ENCODE data around the gene PIAS1.
"Not testable (repeated sequence)": the region's sequence is repeated elsewhere in the genome, so short reads cannot be mapped to it uniquely, and the experiment has no call there.

PIAS1 gene

DNA sequence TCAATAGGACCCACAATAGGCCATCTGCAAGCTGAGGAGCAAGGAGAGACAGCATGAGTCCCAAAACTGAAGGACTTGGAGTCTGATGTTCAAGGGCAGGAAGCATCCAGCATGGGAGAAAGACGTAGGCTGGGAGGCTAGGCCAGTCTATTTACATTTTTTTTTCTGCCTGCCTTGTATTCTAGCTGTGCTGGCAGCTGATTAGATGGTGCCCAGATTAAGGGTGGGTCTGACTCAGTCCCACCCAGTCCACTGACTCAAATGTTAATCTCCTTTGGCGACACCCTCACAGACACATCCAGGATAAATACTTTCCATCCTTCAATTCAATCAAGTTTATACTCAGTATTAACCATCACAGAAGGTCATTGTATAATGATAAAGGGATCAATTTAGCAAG is 15.9 kb upstream of the PIAS1 start:
- no peak for FAIRE-seq

DNA sequence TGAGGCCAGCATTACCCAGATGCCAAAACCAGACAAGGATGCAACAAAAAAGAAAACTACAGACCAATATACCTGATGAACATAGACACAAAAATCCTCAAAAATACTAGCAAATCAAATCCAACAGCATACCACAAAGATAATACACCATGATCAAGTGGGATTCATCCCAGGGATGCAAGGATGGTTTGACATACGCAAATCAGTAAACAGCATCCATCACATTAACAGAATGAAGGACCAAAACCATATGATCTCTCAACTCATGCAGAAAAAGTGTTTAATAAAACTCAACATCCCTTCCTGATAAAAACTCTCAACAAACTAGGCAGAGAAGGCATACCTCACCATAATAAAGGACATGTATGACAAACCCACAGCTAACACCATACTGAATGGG is 14.0 kb upstream of the PIAS1 start:
- FAIRE-seq, result no peak

DNA sequence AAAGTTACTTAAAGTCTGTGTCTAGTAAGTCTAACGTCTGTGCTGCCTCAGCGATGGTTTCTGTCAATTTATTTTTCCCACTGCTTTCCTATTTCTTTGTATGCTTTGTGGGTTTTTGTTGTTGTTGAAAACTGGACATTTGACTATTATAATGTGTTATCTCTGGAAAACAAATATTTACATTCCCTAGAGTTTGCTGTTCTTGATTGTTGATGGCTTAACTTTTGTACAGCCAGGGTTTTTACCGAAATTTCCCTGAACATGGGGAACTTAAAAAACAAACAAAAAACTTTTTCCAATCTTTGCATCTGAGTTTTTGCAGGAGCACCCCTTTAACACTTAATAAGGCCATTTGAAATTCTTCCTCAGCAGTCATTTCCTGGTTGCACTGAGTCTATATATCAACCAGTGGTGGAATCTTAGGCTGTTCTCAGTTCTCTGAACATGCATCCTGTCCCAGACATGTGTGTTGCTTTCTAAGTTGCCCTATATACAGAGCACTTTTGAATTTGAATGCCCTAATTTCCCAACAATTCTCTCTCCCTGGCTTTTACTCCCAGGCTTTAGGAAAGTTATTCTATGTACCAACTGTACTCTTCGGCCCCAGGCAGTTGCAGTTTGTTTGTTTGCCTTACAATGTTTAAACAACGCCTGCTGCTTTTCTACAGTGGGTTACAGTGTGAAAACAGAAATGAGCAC is 11.8 kb upstream of the PIAS1 start:
- FAIRE-seq, result no peak

DNA sequence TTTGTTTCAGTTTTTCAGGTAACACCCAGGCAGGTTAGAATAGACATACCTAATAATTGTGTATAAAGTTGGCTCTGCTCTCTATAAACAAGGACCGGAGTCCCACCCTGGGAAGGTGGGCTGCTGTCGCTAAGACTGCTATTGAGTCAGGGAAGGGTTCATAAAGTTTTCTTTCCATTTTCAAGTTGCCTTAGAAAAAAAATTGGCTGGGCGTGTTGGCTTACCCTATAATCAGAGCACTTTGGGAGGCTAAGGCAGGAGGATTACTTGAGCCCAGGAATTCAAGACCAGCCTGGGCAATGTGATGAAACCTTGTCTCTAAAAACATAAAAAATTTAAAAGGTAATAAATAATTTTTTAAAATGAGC is 11.3 kb upstream of the PIAS1 start:
- no peak for FAIRE-seq

DNA sequence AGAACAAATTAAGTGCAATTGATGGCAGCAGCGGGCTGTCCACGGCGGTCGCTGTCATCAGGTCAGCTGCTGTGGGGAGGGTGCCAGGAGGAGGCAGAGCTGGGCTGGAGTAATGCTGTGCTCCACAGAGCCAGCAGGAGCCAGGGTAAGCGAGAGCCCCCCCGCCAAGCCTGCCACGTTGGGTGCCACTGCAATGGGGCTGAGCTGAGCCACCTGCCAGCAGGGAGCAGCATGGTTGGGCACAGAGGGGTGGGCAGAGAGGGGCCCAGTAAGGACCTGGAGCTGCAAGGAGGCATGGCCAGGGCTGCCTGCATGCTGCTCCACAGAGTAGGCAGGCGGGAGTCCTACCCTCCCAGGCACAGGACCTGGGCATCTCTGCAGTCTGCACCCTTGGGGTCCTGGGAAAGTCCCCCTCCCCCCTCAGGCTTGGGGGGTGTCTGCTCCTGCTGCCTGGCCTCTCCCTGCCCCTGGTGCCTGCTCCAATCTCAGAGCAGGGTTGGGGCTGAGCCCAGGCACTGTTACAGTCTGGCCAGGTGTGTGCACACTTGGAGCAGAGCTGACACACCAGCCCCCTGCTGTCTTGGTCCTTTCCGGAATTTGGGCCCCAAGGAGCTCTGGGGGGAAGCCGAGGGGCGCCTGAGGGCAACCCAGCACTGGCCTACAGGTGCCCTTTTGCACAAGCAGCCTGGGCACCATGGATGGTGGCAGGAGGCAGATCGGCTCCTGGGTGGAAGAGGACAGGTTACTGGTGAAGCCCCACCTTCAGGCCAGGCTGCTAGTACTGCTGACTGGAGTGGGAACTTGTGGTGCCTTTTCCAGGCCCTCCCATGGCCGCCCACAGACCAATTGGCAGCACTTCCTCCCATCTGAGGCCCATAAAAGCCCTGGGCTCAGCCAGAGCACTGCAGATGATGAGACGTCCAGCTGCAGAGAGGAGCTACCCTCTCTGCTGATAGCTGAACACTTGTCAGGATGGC is 8.5 kb upstream of the PIAS1 start:
- no peak for FAIRE-seq

DNA sequence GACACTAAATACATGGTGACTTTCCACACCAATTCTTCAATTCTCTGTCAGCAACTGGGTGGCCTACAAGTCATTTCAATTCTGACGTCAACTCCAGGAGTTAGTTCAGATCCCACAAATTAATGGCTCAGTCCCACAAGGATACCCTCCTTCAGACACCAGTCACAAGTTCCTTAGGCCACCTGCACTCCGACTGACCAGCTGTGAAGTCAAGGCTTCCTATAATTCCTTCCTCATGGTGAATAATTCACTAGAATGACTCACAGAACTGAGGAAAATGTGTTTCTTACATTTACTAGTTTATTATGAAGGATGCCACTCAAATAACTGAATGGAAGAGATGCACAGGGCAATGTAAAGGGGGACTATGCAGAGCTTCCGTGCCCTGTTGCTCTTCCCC is 6.3 kb upstream of the PIAS1 start:
- no peak for FAIRE-seq

DNA sequence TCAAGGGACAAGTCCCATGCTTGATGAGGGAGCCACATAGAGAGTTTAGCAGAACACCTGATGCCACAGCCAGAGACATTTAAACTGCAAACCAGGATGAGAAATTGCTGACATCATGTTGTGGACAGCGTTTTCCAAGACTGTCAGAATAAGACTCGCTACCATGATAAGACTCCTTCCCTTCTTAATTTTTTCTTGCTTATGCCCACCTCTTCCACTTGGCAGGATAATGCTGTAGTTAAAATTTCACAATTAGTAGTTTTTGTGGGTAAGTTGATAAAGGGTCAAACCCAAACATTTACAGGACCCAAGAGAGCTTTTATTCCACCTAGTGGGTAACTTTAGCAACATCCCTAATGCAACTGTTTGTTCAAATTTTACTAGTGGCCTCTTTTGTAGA is 3.0 kb upstream of the PIAS1 start:
- FAIRE-seq, result no peak

DNA sequence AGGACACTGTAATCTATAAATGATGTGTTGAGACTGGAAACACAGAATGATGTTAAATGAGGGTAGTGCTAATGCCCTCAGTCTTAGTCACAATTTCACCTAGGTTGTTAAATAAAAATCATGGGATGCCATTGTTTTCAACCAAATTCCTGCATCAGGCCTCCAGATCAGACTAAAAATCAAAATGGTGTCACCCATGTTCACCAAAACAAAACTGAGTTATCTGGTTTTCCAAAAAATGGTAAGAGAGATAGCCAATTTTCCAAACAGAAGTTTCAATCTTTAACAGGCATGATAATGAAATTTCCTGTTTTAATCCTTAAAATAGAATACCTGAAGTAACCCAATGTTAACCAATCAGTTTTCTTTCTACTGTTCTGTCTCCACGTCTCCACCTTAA is 2.2 kb upstream of the PIAS1 start:
- FAIRE-seq, result no peak

DNA sequence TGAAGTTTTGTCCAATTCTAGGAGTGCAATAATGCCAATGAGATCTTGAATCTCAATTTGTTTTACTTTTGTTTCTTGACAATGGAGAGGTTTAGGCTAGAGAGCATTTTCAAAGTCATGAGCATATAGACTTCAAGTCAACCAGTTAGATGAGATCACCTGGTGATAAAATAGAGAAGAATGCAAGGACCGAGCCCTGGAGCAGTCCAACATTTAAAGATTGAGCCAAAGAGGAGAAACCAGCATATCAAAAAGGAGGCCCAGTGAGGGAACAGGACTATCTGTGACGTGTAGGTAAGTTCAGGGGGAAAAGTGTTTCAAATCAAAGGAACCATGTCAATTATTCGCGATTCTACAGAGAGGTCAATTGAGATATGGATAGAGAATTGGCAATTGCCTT is 1.7 kb upstream of the PIAS1 start:
- FAIRE-seq, result no peak

DNA sequence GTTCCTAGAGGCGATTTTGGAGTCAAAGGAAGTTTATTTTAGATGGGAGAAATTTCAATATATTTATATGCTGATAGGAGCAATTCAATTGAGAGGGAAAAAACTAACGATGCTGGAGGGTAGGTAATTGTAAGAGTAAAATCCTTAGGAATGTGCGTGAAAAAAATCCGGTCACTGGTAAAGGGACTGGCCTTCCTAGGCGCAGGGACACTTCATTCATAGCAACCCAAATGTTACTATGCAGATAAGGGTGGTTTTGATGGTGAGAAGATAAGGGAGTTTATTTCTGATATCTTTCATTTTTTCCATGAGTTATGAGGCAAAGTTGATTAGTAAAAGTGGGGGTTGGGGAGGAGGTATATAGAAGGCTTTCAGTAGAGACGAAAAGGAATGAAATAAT is 1.1 kb upstream of the PIAS1 start:
- FAIRE-seq, result no peak

DNA sequence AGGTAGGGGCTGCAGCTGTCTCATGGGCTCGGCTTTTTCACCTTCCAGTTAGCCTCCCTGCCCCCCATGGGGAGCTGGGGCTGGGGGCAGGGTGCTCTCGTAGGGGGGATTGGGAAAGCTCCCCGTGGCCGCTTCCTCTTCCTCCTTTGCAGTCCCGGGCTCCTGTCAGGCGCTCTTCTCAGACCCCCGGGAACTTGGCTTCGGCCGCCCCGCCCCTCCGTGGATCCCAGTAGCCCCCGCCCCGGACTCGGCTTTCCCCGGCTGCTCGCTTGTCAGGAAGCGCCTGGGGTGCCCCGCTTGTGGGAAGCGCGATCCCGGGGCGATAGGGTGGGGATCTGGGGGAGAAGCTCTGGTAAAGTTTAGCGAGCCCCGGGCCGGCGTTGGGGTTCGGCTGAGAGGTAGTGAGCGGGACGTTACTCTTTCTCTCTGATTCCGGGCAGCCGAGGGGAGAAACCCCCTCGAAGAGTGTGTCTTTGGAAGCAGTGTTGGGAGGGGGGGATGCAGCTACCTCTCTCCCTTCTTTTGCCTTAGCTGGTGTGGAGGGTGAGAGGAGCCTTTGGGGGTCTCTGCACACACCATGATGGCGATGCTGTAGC is 611 bp downstream of the PIAS1 start:
- no peak for FAIRE-seq

DNA sequence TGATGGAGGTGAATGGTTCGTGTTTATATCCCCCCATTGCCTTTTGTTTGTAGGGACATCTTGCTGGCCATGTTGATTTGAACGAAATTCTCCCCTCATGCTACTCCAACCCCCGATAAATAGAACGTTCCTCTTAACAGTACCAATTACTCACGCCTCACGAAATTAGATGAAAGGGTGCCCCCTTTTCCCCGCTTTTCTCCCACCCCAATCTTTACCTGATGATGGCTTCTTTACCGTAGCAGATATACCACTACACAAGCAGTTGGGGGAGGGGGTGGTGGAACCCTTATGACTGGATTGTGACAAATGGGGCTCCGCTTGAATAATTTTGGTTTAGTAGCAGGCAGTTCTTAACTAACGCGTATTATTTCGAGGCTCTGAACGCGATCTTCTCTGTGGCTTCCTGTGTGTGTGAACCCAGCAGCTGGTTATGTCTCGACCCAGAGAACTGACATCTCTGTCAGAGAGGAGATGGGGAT is 1.1 kb downstream of the PIAS1 start:
- no peak for FAIRE-seq

DNA sequence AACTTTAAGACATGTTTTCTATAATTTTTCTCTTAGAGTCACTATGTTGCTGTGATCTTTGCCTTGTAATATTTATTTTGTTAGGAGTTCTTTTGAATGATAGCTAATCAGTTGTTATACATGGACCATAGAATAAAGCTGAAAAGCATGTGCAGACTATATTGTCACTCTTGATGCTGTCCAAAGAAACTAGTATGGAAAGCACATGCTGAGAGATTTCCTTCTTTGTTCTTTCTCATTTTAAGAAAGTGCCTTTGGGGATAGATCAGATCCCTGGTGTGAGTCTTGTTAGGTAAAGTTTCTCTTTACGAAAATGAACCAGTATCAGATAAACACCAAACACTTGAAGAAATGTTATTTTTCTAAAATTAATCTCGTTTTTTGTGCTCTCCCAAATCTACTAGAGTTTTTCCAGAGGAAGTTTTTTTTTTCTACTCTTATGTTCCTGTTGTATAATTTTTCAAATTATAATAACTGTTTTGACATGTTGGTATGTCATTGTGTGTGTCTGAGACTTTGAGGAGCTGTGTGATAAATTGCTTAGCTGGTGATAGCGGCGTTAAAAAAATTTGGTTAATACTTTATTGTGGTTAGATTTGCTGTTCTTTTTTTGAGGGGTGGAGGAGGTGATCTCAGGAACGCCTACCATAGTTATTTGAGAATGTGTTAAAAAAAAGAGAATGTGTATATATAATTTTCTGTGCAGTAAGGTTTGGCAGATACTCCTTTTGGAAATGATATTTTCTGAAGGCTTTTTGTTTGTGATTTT is 2.2 kb downstream of the PIAS1 start:
- no peak for FAIRE-seq

DNA sequence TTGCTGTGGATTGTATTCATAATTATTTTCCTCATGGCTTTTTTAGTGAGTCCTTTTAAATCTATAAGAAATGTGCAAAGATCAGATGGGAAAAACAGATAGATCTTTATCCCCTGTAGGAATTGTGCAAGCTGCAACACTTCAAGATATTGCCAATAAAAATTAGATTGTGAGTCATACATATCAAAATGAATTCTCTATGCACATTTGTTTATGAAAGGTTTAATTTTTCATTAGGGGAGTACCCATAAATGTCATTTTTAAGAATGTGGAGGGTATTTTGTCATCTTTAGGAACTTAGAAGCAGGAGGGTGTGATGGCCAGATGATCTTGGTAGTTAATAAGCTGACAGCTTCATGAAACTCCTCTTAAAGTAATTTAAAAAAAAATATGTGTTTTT is 2.9 kb downstream of the PIAS1 start:
- no peak for FAIRE-seq

DNA sequence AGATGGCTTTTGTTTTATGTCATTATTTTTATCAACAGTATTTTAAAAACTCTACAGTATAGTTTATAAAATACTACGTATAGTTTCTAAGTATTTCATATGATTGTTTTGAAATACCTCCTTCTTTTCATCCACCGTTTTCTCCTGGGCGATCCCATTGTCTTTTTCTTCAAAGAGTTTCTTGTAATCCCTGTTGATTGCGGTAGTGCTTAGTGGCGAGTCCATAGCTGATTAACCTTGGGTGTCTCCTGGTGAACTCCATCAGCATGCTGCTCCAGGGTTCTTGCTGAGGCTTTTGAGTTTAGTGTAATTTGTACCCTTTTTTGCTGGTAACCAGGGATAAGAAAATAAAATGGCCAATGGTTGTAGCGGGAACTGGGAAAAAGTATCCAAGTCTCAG is 3.6 kb downstream of the PIAS1 start:
- no peak for FAIRE-seq

DNA sequence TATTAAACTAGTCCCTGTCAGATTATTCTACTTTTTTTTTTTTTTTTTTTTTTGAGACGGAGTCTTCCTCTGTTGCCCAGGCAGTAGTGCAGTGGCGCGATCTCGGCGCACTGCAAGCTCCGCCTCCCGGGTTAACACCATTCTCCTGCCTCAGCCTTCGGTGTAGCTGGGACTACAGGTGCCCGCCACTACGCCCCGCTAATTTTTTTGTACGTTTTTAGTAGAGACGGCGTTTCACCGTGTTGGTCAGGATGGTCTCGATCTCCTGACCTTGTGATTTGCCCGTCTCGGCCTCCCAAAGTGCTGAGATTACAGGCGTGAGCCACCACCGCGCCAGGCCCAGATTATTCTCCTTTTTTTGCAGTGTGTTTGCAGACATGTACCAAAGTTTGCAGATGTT is 4.9 kb downstream of the PIAS1 start:
- FAIRE-seq, result not testable (repeated sequence)

DNA sequence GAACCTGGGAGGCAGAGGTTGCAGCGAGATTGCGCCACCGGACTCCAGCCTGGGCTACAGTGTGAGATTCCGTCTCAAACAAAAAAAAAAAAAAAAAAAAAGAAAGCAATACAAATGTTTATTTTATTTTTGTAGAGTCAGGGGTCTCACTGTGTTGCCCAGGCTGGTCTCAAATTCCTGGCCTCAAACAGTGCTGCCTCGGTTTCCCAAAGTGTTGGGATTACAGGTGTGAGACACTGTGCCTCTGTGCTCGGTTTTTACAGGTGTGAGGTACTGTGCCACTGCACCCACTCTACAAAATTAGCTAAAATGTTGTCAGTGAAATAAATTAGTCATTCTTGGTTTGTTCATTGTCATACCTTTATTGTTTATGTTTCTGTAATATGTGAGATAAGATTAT is 5.5 kb downstream of the PIAS1 start:
- FAIRE-seq, result no peak

DNA sequence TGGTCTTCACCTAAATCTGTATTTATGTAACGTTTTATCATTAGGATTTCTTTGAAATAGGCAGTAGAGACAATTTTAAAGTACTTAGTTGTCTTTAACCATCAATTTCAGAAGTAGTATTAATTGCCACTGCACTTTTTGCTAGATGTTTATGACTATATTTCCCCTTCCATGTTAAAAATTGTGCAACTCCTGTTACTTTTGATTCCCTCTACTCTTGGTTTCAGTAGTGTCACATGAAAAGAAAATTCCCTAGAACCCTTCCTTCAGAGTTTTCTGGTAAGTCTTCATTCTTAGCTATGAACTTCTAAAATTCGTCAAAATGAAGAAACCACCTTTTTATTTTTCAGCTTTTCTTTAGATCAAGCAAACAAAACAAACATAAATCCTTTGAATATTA is 7.1 kb downstream of the PIAS1 start:
- FAIRE-seq, result no peak

DNA sequence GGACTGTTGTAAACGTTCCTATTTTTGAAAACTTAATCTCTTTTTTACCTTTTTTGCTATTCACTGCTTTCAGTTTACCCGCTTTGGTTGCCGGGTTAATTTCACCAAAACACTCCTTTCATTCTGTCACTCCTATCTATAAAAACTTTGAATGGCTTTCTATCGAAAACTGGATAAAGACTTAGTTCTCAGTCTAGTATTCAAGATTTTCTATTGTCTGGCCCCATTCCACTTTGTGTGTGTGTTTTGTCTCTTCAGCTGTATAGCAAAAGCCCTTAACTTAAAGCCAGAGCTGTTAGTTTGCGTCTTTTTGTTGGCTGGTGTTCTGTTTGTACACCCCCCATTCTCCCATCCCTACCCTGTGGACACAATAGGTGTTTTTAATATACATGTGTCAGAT is 7.5 kb downstream of the PIAS1 start:
- FAIRE-seq, result no peak

DNA sequence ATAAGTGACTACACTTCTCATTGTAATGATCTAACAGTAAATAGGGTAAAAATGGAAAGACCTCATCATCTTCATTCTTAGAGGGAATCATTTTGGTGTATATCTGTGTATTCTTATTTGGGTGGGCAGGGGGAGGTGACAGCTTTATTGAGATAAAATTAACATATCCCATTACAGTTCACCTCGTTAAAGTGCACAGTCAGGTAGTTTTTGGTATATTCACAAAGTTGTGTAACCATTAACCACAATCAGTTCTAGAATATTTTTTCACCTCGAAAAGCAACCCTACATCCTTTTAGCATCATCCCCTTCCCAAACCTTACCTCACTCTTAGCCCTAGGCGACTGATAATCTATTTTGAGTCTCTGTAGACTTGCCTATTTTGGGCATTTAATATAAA is 8.1 kb downstream of the PIAS1 start:
- FAIRE-seq, result no peak

DNA sequence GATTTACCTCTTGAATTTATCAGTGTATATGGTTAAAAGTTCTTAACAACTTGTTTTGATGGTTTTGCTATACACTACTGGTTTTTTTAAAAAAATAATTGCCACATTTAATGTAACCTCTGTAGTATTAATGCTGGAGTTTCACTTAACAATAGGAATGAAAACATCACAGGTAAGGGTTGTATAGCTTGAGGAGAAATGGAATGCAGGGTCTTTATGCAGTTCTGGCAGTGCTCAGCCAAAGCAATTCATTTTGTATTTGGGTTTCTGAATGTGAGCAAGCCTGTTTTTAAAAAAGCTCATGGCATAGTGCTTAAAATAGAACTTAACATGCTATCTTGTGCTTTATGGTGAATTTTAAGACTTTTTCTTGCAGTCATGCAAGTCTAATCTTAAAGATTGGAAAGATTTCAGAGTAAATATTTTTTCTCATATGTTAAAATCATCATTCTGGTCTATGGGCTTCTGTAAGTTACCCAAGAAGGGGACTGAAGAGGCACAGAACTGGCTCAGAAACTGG is 8.9 kb downstream of the PIAS1 start:
- no peak for FAIRE-seq

DNA sequence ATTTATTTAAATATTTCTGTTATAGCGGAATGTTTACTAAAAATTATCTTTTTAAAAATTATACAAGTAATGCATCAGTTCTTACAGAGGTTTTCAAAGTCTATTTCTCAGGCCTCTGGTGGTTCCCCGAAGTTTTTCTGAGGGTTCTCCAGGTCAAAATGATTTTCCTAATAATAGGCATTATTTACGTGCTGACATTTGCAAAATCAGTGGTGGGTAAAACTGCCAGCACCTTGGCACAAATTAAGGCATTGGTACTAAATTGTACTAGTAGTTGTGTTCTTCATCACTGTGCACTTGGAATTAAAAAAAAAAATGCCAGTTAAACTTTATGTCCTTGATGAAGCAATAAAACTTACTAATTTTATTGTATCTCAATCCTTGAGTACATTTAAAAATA is 9.5 kb downstream of the PIAS1 start:
- no peak for FAIRE-seq

Measured in TTC549 (cell line).